HUDEP-2 (cell line): ENCODE results near the gene EZH2.

Source experiments
- DNase-seq, 76 experiments: peaks; one replicate each; lab custom pipeline; 2025; ENCODE audit not compliant: unreplicated experiment in 76 of 76; lab: John Stamatoyannopoulos, UW

EZH2 gene

GRCh38 chr7:148903504-148903903 is 19.4 kb upstream of the EZH2 start:
- DNase-seq, result no peak

- DNase-seq, result no peak
These were observed 17.1 kb upstream of the EZH2 start for GRCh38 chr7:148901178-148901577.

- peak in 1 of 76 experiments; percentile 3 for DNase-seq
These were observed 14.9 kb upstream of the EZH2 start for GRCh38 chr7:148898845-148899484.

DNA sequence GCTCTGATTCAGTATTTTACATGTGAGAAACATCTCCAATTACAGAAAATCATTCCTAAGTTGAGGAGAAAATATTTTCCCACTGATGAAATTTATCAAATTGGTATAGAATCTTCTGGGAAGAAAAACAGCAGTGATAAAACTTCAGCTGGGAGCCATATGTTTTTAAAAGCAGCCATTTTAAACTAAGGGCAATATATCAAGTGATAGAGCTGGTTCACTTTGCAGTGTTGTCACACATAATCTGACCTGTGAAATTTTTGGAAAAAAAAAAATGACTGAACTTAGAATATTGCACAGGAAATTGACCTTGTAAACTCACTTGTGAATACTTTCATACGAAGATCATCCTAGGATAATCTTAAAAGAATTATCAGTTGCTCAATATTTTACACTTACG is 10.5 kb upstream of the EZH2 start:
- DNase-seq, result no peak

- DNase-seq, result no peak
These were observed 9.0 kb upstream of the EZH2 start for GRCh38 chr7:148893071-148893470.

DNA sequence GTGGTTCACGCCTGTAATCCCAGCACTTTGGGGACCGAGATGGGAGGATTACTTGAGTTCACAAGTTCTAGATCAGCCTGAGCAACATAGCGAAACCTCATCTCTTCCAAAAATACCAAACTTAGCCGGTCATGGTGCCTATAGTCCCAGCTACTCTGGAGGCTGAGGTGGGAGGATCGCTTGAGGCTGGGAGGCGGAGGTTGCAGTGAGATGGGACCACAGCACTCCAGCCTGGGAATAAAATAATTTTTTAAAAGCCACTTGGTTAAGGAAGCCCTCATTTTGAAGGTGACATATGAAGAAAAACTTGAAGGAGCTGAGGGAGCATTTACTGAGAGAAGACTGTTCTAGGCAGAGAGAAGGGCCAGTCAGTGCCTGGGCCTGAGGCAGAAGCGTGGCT is 4.2 kb upstream of the EZH2 start:
- no peak for DNase-seq

GRCh38 chr7:148886844-148887243 is 2.8 kb upstream of the EZH2 start:
- no peak for DNase-seq

GRCh38 chr7:148884299-148885022 is 370 bp upstream of the EZH2 start:
- peak in 75 of 76 experiments; percentile 32 to 96 (median 85) for DNase-seq

- peak in 10 of 76 experiments; percentile 3 to 47 (median 20) for DNase-seq
These were observed 634 bp downstream of the EZH2 start for GRCh38 chr7:148883266-148884048.

GRCh38 chr7:148882841-148883265 is 1.2 kb downstream of the EZH2 start:
- peak in 2 of 76 experiments; percentile 20 to 29 for DNase-seq

GRCh38 chr7:148882192-148882591 is 1.9 kb downstream of the EZH2 start:
- no peak for DNase-seq

GRCh38 chr7:148878317-148878716 is 5.8 kb downstream of the EZH2 start:
- no peak for DNase-seq

DNA sequence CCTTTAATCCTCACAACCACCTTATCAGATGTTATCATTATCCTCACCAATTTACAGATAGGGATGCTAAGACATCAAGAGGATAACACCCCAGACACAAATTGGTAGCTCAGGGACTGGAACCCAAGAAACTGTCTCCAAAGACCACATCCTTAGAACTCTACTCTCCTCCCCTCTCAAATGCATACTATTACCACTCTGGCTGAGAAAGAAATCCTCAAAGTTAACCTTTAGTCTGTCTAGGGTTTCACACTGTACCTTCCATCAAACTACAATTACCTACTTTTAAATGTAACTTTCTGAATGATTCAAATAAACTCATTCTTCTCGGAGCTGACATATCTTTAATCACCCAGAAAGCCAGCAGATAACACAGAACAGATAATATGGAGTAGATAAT is 6.6 kb downstream of the EZH2 start:
- no peak for DNase-seq

GRCh38 chr7:148872188-148872587 is 11.9 kb downstream of the EZH2 start:
- no peak for DNase-seq

GRCh38 chr7:148871551-148871950 is 12.5 kb downstream of the EZH2 start:
- no peak for DNase-seq

- DNase-seq, result no peak
These were observed 13.1 kb downstream of the EZH2 start for GRCh38 chr7:148871030-148871429.

DNA sequence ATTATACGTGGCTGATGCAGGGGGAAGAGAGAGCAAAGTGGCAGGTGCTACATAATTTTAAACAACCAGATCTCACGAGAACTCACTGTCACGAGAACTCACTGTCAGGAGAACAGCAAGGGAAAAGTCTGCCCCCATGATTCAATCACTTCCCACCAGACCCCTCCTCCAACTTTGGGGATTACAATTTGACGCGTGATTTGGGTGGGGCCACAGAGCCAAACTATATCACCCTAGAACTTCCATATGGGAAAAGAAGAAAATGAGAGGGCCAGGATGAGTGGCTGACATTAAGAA is 15.8 kb downstream of the EZH2 start:
- DNase-seq, result no peak

DNA sequence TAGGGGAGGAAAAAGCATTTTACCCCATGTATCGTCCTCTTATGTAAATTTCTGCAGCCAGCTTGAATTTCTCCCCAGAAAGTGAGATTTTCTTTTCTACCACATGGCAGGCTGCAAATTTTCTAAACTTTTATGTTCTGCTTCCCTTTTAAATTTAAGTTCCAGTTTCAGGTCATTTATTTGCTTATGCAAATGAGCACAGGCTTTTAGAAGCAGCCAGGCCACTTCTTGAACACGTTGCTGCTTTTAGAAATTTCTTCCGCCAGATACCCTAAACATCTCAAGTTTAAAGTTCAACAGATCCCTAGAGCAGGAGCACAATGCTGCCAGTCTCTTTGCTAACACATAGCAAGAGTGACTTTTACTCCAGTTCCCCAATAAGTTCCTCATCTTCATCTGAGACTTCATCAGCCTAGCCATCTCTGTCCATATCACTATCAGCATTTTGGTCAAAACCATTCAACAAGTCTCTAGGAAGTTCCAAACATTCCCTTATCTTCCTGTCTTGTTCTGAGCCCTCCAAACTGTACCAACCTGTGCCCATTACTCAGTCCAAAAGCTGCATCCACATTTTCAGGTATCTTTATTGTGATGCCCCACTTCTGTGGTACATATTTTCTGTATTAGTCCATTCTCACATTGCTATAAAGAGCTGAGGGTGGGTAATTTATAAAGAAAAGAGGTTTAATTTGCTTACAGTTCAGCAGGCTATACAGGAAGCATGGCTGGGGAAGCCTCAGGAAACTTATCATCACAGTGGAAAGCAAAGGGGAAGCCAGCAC is 16.3 kb downstream of the EZH2 start:
- DNase-seq, result no peak

- DNase-seq, result no peak
These were observed 17.7 kb downstream of the EZH2 start for GRCh38 chr7:148866362-148866761.

- no peak for DNase-seq
These were observed 18.8 kb downstream of the EZH2 start for GRCh38 chr7:148865283-148865682.

- DNase-seq, result peak in 9 of 76 experiments; percentile 9 to 37 (median 22)
These were observed 20.8 kb downstream of the EZH2 start for GRCh38 chr7:148863324-148863723.
